Effector memory CD4-positive, alpha-beta T cell (primary cell): Measurements from ENCODE around the gene AZGP1.
"Not testable (repeated sequence)": the region's sequence is repeated elsewhere in the genome, so short reads cannot be mapped to it uniquely, and the experiment has no call there.

Experiments
- DNase-seq, 3 donors: peaks; one replicate each; pipeline ENCODE4 v3.0.0-alpha.2; 2020
- H3K27ac ChIP-seq: 2 replicates; pipeline ENCODE4 v1.7.0; 2013; ENCODE audit warnings: mild to moderate bottlenecking, low read length, moderate library complexity; ENCODE audit not compliant: insufficient read depth, poor library complexity, severe bottlenecking
- H3K27me3 ChIP-seq: replicated peaks from 2 replicates; pipeline ENCODE4 v1.7.0; 2013; ENCODE audit warnings: mild to moderate bottlenecking, low read length; ENCODE audit not compliant: insufficient read depth, control insufficient read depth, poor library complexity, severe bottlenecking
- H3K36me3 ChIP-seq: 2 replicates; pipeline ENCODE4 v1.7.0; 2013; ENCODE audit warnings: mild to moderate bottlenecking, low read length, moderate library complexity; ENCODE audit not compliant: control insufficient read depth, insufficient read depth
- H3K4me1 ChIP-seq: 2 replicates; pipeline ENCODE4 v1.7.0; 2013; ENCODE audit warnings: low read length, mild to moderate bottlenecking; ENCODE audit not compliant: control insufficient read depth, insufficient read depth, poor library complexity, severe bottlenecking
- H3K4me3 ChIP-seq: 2 replicates; pipeline ENCODE4 v1.7.0; 2013; ENCODE audit warnings: low read length, low read depth, mild to moderate bottlenecking; ENCODE audit not compliant: insufficient read depth, poor library complexity, severe bottlenecking
- H3K9me3 ChIP-seq: 2 replicates; pipeline ENCODE4 v1.7.0; 2013; ENCODE audit warnings: mild to moderate bottlenecking, low read length, moderate library complexity; ENCODE audit not compliant: control insufficient read depth

AZGP1 gene

DNA sequence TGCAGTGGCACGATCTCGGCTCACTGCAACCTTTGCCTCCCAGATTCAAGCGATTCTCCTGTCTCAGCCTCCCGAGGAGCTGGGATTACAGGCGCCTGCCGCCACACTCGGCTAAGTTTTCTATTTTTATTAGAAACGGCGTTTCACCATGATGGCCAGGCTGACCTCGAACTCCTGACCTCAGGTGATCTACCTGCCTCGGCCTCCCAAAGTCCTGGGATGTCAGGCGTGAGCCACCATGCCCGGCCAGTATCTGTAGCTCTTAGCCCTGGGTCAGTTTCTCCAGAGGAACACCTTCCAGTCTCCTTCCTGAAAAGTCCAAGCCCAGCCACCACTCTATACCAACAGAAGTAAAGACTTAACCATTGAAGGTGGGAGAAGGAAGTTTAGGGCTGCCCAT lies 24.4 kb upstream of the AZGP1 start:
- no peak for DNase-seq
- no peaks in the 10 kb centered on the region for H3K9me3 ChIP-seq
- peaks cover 13% of the 10 kb centered on the region for H3K4me1 ChIP-seq
- H3K36me3 ChIP-seq = no peaks in the 10 kb centered on the region
- no peak overlapping the region for H3K27ac ChIP-seq
- H3K4me3 ChIP-seq = no peak overlapping the region
- no peaks in the 10 kb centered on the region for H3K27me3 ChIP-seq

DNA sequence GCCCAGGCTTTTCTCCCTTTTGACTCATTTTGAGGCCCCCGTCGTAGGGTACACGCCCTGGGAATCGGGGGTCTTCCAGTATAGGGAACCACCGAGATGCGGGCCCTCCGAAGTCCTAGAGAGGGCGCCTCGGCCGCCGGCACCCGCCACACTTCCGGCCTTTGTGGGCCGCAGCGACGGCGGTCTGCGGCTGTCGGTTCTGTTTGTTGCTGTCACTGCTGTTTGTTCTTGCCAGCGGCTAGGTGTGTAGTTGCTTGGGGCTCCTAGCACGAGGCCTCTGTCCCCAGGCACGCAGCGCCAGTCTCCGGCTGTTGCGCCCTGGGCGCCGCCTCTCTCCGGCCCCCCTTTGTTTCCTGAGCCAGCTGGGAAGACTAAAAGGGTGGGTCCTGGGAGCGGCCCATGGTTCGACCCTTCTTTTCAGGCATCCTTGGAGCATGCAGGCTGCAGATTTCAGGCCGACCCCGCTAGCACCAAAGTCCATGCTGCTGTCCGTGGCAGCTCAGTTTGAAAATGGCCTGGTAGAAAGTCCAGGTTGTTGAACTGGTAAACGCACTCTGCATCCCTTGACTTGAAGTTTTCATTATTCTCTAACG lies 21.8 kb upstream of the AZGP1 start:
- H3K4me1 ChIP-seq = peaks cover 13% of the 10 kb centered on the region
- H3K27me3 ChIP-seq = no peaks in the 10 kb centered on the region
- H3K27ac ChIP-seq = peak overlapping the region; percentile 36
- peak; percentile 49 to 55 (median 53) for DNase-seq
- H3K9me3 ChIP-seq = no peaks in the 10 kb centered on the region
- peak overlapping the region; percentile 22 for H3K4me3 ChIP-seq
- no peaks in the 10 kb centered on the region for H3K36me3 ChIP-seq

DNA sequence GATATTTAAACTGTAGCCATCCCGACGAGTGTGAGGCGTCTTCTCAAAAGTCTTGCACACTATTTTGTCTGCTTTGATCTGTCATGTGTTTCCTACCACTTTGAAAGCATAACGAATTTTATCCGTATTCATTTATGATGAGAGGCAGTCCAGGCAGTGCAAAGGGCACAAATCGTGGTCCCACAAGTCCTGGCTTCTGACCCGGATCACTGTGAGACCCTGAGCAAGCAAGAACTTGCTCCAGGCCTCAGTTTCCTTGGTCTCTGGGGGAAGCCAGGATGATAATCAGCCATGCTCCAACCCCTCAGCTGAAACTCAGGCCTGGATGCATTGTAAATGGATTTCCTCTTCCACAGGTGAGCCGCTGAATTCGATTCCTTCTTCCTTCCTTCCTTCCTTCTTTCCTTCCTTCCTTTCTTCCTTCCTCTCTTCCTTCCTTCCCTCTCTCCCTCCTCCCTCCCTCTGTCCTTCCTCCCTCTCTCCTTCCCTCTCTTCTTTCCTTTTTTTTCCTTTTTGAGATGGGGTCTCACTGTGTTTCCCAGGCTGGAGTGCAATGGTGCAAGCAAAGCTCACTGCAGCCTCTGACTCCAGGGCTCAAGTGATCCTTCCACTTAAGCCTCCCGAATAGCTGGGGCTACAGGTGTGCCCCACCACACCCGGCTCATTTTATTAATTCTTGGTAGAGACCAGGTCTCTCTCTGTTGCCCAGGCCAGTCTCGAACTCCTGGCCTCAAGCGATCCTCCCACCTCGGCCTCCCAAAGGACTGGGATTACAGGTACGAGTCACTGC lies 21.1 kb upstream of the AZGP1 start:
- Histone ChIP-seq H3K4me3 (peak overlapping the region; percentile 22), H3K9me3 (no peaks in the 10 kb centered on the region), H3K4me1 (peaks cover 13% of the 10 kb centered on the region), H3K27me3 (no peaks in the 10 kb centered on the region), H3K27ac (peak overlapping the region; percentile 36), H3K36me3 (no peaks in the 10 kb centered on the region)
- no peak for DNase-seq

DNA sequence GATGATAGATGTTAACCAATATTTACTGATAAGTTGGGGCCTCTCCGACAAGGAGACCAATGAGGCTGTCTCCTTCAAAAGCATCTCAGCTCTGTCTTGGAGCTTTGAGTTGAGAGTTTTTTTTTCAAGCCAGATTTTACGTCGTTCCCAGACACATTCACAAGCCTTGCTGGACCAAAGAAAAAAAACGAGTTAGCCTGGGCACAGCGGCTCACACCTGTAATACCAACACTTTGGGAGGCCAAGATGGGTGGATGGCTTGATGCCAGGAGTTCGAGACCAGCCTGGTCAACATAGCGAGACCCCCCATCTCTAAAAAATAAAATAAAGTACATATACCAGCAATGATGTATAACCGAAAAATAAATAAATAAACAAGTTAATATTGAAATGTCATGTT lies 19.0 kb upstream of the AZGP1 start:
- H3K9me3 ChIP-seq = no peaks in the 10 kb centered on the region
- H3K4me1 ChIP-seq = peaks cover 13% of the 10 kb centered on the region
- DNase-seq = no peak
- H3K36me3 ChIP-seq = no peaks in the 10 kb centered on the region
- H3K27ac ChIP-seq = no peak overlapping the region
- no peak overlapping the region for H3K4me3 ChIP-seq
- H3K27me3 ChIP-seq = no peaks in the 10 kb centered on the region

DNA sequence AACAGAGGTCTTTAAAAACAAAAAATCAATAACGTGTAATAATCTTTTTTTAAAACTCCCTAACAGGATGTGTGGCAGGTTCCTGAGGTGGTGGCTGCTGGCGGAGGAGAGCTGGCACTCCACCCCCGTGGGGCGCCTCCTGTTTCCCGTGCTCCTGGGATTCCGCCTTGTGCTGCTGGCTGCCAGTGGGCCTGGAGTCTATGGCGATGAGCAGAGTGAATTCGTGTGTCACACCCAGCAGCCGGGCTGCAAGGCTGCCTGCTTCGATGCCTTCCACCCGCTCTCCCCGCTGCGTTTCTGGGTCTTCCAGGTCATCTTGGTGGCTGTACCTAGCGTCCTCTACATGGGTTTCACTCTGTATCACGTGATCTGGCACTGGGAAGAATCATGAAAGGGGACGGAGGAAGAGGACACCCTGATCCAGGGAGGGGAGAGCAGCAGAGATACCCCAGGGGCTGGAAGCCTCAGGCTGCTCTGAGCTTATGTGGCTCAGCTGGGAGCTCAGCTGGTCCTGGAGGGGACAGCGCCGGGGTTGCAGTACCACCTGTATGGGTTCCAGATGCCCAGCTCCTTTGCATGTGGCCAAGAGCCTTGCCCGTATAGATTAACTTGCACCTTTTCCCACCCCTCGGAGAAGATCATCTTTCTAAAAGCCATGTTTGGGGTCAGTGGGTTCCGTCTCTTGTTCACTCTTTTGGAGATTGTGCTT lies 16.7 kb upstream of the AZGP1 start:
- H3K4me3 ChIP-seq = no peak overlapping the region
- no peak overlapping the region for H3K27ac ChIP-seq
- DNase-seq = no peak
- no peaks in the 10 kb centered on the region for H3K36me3 ChIP-seq
- no peaks in the 10 kb centered on the region for H3K27me3 ChIP-seq
- H3K9me3 ChIP-seq = no peaks in the 10 kb centered on the region
- peaks cover 6% of the 10 kb centered on the region for H3K4me1 ChIP-seq

DNA sequence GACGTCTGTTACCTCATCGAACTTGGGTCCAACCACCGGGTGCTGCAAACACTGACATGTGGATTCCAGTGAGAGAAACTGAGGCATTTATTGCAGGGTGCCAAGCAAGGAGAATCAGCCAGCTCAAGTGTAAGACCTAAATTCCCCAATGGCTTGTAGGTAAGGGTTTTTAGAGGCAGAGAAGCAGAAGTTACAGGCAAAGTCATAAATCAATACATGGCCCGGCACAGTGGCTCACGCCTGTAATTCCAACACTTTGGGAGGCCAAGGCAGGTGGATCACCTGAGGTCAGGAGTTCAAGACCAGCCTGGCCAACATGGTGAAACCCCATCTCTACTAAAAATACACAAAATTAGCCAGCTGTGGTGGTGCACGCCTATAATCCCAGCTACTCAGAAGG lies 15.7 kb upstream of the AZGP1 start:
- not testable (repeated sequence) for H3K4me1 ChIP-seq, H3K27me3 ChIP-seq, H3K36me3 ChIP-seq, H3K4me3 ChIP-seq, DNase-seq, H3K27ac ChIP-seq, H3K9me3 ChIP-seq

DNA sequence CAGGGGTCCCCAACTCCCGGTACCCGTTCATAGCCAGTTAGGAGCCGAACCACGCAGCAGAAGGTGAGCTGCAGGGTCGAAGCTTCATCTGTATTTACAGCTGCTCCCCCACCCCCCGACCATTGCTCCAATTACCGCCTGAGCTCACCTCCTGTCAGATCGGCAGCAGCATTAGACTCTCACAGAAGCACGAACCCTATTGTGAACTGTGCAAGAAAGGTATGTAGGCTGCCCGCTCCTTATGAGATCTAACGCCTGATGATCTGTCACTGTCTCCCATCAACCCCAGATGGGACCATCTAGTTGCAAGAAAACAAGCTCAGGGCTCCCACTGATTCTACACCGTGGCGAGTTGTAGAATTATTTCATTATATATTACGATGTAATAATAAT lies 14.6 kb upstream of the AZGP1 start:
- DNase-seq = no peak
- no peaks in the 10 kb centered on the region for H3K27me3 ChIP-seq
- no peaks in the 10 kb centered on the region for H3K36me3 ChIP-seq
- H3K4me1 ChIP-seq = no peaks in the 10 kb centered on the region
- no peak overlapping the region for H3K27ac ChIP-seq
- H3K4me3 ChIP-seq = no peak overlapping the region
- no peaks in the 10 kb centered on the region for H3K9me3 ChIP-seq

DNA sequence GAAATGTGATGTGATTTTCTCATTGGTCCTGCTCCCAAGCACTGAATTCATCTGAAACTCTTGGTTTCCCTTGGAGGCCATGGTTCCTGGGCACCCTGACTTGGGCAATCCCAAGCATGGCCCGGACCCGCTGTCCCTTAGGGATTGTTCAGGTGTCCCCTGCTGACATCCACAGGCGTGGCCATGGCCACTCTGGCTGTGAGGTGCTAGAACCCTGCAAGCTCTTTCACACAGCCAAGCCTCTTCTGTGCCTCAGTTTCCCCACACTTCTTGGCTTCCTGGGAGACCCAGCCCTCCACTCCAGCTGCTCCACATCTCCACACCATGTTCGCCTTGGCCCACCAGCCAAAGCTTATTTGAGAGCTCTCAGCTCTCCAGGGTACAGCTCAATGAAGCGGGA lies 12.0 kb upstream of the AZGP1 start:
- Histone ChIP-seq H3K9me3 (no peaks in the 10 kb centered on the region), H3K4me1 (no peaks in the 10 kb centered on the region), H3K27ac (no peak overlapping the region), H3K27me3 (no peaks in the 10 kb centered on the region), H3K36me3 (no peaks in the 10 kb centered on the region), H3K4me3 (no peak overlapping the region)
- no peak for DNase-seq

DNA sequence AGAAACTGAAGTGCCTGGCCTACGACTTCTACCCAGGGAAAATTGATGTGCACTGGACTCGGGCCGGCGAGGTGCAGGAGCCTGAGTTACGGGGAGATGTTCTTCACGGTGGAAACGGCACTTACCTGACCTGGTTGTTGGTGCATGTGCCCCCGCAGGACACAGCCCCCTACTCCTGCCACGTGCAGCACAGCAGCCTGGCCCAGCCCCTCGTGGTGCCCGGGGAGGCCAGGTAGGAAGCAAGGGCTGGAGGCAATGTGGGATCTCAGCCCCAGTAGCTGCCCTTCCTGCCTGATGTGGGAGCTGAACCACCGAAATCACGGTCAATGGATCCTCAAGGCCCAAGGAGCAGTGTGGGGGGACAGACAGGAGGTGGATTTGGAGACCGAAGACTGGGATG lies 11.5 kb upstream of the AZGP1 start:
- DNase-seq, H3K36me3 ChIP-seq, H3K9me3 ChIP-seq, H3K4me1 ChIP-seq, H3K4me3 ChIP-seq, H3K27ac ChIP-seq, H3K27me3 ChIP-seq: not testable (repeated sequence)

DNA sequence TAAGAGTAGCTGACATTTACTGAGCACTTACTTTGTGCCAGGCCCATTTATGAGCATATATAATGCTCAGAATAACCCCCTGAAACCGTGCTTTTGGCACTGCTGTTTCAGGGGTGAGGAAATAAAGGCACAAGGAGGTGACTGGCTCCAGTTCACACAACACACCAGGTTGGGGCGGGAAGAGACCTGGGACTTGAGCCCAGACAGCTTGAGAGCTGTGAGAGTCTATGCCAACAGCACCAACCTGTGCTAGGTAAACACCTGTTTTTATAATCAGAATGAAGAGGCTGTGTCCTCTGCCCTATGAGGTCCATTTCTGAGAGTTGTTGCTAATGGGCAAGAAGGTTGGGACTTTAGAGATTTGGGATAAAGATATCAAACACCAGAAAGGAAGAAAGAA lies 8.8 kb upstream of the AZGP1 start:
- H3K36me3 ChIP-seq = no peaks in the 10 kb centered on the region
- H3K4me1 ChIP-seq = no peaks in the 10 kb centered on the region
- DNase-seq = no peak
- no peak overlapping the region for H3K4me3 ChIP-seq
- H3K9me3 ChIP-seq = no peaks in the 10 kb centered on the region
- no peak overlapping the region for H3K27ac ChIP-seq
- no peaks in the 10 kb centered on the region for H3K27me3 ChIP-seq
